Activated naive CD4-positive, alpha-beta T cell treated with anti-CD3 and anti-CD28 coated beads, Interleukin-2, amount 50 U/mL, for 16 hours (primary cell): ENCODE results near the gene PARD6G.
"Not testable (repeated sequence)": the region's sequence is repeated elsewhere in the genome, so short reads cannot be mapped to it uniquely, and the experiment has no call there.

Experiments used
- DNase-seq: peaks from one replicate; pipeline ENCODE4 v3.0.0-alpha.2; 2020

The PARD6G gene

DNA sequence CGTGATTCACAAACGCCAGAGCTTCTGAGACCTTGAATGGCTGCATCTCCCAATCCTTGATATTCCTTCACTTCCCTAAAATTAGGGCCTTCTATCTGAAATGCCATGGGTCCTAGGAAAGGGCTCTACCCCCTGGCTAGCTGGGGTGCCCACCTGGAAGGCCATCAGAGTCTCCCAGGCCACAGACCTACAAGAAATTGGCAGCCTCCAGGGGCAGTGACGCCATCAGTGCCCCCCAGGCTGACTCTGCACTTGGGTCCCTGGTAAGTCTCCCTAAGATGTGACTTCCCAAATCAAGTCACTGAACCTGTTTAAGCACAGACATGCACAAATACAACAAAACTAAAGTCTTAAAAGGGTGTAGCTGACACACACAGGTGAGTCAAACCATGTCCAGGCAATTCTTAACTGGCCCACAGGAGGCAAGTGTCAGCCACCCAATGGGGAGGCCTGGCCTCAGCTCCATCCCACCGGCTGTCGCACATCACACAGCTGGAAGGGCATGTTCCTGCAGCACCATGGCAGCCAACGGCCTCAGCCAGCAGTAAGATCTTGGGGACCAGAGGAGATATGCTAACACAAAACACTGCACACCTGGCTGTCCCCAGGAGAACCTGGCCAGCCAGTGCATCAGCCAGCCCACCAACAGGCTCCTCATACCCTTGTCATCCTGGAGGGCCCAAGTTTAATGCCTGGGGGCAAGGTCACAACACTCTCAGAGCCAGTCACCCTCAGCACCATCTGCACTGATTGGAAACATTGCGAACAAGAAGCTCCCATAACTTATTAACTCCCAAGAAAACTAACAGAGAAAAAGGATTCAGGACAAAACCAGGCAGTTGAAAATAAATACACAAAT lies 5.2 kb downstream of the PARD6G start:
- no peak for DNase-seq

DNA sequence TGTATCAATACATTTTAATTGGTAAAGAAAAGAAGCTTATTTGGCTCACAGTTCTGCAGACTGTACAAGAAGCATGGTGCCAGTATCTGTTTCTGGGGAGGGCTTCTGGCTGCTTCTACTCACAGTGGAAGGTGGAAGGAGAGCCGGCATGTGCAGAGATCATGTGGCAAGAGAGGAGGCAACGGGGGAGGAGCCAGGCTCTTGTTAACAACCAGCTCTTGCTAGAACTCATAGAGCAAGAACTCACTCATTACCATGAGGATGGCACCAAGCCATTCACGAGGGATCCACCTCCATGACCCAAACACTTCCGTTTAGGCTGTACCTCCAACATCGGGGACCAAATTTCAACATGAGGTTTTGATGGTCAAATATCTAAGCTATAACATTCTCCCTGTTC lies 7.5 kb downstream of the PARD6G start:
- no peak for DNase-seq

DNA sequence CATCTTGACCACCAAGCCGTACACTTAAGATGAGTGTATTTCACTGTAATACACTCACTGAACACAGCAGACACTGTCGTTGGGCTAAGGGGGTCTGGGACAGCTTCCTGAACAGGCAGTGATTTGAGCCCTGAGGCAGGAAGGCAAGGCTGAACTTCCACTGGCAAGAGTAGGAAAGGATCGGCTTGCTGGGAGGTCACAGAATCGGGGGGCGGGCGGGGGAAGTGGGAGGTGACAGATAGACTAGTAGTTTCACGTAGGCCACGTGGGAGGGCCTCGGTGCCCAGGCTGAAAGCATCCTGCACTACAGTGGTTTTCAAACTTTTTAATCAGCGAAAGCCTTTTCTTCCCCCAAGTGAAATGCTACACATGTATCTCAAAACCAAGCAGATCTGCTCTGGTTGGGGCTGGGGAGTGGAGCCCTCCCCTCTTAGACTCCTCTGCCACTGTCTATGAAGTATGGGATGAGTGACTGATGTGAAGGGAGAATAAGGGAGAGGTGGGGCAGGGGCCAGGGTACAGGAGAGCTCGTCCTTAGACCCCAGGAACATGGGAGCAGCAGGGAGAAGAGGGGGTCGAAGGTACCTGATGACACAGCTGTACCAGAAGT lies 8.6 kb downstream of the PARD6G start:
- DNase-seq, result no peak

DNA sequence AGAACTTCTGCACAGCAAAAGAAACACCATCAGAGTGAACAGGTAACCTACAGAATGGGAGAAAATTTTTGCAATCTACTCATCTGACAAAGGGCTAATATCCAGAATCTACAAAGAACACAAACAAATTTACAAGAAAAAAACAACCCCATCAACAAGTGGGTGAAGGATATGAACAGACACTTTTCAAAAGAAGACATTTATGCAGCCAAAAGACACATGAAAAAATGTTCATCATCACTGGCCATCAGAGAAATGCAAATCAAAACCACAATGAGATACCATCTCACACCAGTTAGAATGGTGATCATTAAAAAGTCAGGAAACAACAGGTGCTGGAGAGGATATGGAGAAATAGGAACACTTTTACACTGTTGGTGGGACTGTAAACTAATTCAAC lies 9.8 kb downstream of the PARD6G start:
- DNase-seq, result not testable (repeated sequence)

- DNase-seq, result no peak
These were observed 12.9 kb downstream of the PARD6G start for GRCh38 chr18:80234398-80234797.

GRCh38 chr18:80233899-80234298 lies 13.4 kb downstream of the PARD6G start:
- no peak for DNase-seq

- DNase-seq, result no peak
These were observed 14.0 kb downstream of the PARD6G start for GRCh38 chr18:80233201-80233835.

DNA sequence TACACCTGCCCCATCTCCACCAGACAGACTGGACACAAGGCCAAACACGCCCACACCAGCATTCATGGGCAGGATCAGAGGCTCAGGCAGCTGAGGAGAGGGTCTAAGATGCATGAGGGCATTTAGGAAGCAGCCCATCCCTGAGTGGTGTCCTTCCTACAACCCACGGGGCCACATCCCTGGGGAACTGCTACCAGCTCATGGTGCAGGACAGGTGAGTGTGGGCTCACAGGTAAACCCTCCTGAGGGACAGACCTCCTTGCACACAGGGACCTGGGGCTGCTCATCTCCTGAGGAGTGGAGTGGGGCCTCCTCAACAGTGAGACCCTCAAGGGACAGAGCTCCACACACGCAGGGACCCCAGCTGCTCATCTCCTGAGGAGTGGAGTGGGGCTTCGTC lies 14.6 kb downstream of the PARD6G start:
- DNase-seq, result no peak

- DNase-seq, result no peak
These were observed 15.3 kb downstream of the PARD6G start for GRCh38 chr18:80232030-80232429.

- DNase-seq, result no peak
These were observed 15.7 kb downstream of the PARD6G start for GRCh38 chr18:80231616-80232015.

- no peak for DNase-seq
These were observed 16.2 kb downstream of the PARD6G start for GRCh38 chr18:80231151-80231550.

DNA sequence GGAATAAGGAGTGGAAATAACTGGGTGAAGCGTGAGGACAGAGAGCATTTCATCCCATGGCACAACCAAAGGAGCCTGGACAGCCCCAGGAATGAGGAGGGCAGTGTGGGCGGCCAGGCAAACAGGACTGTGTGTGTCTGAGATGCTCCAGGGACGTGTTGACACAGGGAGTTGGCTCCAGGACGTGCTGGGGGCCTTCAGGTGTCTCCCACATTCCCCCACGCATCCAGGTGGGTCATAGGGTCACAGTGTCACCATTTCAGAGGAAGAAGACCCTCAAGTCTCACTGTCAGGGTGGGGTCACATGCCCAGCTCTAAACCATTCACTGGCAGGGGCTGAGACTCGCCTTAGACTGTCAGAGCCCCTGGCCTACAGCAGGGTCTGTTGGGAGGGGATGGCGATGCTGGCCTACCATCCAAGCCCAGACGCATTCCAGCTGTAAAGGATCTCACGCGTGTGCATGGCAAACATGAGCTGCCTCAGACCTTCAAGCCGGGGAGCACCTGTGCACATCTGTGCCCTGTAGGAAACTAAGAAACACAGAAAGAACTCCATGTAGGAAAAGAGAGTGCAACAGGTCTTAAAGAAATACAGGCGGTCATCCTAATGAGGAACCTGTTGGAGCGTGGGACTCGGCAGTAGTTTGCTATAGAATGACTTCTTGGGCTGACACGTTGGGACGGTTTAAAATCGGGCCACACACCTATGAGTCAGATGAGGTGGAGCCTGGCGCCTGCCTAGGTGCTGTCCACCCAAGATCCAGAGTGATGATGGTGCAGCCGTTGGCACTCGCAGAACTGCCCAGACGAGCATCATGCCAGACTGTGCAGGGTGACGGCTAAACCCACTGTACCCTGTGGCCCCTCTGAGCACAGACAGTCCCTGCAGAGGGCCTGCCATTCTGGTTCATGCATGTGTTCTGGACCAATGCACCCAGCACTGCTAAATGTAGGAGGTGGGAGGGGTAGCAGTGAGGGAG lies 17.3 kb downstream of the PARD6G start:
- DNase-seq, result no peak

DNA sequence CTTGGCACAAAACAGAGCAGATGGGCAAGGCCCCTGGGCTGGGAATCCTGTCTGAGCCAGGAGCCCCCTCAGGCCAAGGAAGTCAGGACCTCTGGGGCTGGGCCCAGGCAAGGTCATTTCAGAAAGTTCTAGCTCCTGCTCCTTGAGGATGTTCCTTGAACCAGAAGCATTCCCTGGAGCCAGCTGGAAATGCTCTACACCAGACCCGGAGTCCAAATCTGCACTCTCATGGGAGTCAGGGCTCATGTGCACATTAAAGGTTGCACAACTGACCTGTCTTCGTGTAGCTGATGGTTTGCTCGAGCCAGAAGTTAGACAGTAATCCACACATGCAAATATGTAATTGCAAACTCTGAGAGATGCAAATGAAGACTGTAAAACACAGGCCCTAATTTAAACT lies 18.0 kb downstream of the PARD6G start:
- no peak for DNase-seq

DNA sequence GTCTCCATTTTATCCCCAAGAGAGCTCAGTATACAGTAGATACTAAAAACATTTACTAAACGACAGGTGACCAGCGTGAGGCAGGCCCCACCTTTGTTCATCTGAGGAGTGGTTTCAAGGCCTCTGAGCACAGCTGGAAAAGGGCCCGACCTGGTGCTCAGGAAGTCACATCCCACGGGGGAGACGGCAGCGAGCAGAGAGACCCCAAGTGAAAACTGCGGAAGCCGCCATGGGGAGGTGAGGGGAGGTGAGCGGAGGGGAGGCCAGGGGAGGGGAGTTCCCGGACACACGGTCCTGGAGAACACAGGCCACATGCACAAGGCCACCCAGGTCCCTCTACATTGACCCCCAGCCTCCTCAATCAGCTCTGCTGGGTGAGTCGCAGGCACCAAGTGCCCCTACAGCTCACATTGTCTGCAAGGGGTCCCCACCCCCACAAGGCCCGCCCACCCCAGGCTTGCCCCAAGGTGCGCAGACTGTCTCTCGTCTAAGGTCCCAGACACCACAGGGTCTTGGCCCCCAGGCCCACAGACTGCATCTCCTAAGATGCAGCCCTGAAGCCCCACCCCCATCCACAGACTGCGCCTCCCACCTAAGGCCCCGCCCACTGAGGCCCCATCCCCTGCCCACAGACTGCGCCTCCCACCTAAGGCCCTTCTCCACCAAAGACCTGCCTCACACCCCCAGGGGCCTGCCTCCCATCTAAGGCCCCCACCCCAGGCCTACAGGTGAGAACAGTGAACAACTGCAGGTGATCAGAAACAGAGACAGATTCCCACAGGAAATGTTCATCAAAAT lies 19.1 kb downstream of the PARD6G start:
- DNase-seq, result no peak

DNA sequence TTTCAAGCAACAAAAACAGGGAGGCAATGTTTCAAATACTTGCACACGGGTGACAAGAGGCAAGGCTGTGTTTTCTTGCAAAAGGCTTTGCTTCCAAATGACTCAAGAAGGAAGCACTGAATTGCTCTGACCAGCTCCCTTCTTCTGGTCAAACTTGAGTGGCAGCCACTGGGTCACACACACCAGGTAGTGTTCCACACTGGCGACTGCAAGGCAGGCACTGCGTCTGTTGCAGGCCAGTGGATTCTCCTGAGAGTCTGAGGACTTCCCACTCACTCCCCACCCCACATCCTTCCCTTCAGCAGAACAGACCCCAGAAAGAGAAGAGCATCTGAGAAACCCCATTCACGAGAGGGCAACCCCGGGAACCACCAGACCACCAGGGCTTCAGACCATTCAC lies 19.8 kb downstream of the PARD6G start:
- DNase-seq, result no peak

DNA sequence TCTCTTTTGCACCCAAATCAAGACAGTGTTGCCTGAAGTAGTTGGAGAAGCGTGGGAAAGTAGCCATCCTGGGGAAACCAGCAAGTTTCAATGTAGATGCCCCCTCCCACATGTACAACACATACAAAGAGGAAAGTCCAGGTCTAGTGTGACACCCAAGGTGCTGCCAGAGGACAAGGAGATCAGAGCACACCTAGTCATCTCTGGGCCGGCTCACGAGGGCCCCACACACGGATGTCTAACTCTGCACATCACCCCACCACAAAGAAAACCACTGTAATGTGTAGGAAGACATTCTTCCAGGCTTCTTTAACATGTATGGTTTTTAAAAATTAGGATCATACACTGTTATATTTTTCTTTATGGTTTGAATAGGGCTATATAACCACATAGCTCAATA lies 21.6 kb downstream of the PARD6G start:
- no peak for DNase-seq

GRCh38 chr18:80223581-80224148 lies 23.6 kb downstream of the PARD6G start:
- no peak for DNase-seq

DNA sequence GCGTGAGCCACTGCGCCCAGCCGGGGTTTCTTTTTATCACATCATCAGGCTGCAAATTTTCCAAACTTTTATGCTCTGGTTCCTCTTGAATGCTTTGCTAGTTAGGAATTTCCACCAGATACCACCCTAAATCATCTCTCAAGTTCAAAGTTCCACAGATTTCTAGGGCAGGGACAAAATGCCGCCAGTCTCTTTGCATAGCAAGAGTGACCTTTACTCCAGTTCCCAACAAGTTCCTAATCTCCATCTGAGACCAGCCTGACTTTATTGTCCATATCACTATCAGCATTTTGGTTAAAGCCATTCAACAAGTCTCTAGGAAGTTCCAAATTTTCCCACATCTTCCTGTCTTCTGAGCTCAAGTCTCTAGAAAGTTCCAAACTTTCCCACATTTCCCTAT lies 27.8 kb downstream of the PARD6G start:
- DNase-seq, result not testable (repeated sequence)

GRCh38 chr18:80218341-80219227 lies 28.7 kb downstream of the PARD6G start:
- DNase-seq, result no peak

- no peak for DNase-seq
These were observed 34.1 kb downstream of the PARD6G start for GRCh38 chr18:80213182-80213581.
